GM11168 (cell line): ENCODE measurements around the gene TM9SF2.

Source experiments
- in situ Hi-C: fragments of 300-500 bp; cut with MboI; formaldehyde crosslinking; loops from one replicate; pipeline ENCODE4 v1.12.0; 2022; ENCODE audit warnings: low sequenced_read_pairs; ENCODE audit not compliant: unreplicated experiment

Gene TM9SF2

DNA sequence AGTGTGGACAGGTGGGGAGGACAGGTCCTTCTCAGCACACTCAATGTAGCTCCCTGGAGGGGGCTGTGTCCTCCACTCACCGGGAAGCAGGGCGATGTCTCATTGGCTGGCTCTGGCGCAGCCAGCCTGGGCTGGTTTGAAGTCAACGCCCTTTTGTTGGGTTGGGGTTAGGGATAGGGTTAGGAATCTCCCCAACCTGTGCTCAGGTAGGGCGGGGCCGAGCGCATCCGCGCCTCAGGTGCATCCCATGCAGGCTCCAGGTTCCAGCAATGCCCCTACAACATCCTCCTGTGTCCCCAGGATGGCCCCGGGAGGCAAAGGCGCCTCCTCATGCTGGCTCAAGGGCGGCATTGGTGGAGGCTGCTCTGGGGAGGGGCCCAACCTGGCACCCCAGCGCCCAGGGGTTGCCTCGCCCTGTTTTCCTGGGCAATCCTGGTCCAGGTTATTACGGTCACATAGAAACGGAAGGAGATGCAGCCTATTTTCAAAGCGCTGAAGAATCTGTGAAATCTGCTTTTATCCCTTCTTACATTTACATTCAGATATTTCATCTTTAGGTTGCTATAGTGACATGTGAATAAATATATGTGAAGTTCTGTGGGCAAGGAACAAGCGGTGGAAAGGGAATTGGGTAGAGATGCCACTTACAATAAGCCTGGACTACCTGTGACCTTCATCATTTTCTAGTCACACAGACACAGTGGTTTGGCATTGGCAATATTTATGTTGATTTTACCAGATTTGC lies 74.3 kb downstream of the TM9SF2 start:
- in situ Hi-C loops, result no loop called here

DNA sequence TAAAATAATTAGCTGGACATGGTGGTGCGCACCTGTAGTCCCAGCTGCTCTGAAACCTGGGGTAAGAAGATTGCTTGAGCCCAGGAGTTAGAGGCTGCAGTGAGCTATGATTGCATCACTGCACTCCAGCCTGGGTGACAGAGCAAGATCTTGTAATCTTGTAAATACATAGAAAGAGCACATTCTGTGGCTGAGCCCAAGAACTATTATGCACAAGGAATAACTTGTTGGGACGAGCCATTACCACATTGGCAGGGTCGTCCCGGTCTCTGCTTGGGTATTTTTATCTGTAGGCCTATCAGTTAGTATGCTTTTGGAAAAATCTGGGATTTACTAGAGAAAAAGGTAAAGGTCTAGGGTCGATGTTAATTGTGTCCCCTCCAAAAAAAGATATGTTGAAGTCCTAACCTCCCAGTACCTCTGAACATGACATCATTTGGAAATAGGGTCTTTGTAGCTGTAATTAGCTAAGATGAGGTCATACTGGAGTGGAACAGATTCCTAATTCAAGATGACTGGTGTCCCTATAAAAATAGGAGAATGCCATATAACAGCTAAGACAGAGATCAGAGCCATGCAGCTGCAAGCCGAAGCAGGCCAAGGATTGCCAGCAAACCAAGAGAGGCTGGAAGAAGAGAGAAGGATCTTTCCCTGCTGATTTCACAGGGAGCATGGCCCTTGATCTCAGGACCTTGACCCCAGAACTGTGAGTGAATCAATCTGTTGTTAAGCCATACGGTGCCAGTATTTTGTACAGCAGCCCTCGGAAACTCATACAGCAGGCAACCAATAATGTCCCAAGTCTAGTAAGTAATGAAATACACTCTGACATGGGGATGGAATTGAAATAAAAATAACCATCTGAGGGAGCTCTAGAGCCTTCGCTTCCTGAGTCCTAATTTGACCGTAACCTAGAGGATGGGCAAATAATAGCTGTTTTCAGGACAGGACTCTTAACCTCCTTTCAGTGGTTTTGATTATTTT lies 77.0 kb downstream of the TM9SF2 start:
- in situ Hi-C loops, result no loop called here

DNA sequence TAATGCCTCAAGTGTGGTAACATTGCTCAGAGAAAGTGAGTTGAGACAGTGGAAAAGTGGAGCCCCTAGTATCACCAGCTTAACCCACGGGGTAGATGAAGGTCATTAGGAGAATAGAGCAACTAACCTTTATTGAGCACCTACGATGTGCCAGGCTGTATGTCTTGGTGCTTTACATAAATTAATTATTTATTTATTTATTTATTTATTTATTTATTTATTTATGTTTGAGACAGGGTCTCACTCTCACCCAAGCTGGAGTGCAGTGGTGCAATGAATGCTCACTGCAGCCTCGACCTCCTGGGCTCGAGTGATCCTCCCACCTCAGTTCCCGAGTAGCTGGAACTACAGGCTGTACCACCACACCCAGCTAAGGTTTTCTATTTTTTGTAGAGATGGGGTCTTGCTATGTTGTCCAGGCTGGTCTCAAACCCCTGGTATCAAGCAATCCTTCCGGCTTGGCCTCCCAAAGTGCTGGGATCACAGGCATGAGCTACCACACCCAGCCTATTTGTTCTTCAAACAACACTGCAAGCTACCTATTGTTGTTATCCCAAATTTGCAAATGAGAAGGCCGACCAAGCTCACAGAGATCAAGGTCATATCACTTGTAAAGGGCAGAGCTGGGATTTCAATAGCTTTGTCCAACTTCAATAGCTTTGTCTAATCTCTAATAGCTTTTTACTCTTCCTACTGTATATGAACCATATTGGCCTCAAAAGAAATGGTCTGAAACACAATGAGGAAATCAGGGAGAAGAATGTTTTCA lies 79.4 kb downstream of the TM9SF2 start:
- in situ Hi-C loops, result no loop called here

DNA sequence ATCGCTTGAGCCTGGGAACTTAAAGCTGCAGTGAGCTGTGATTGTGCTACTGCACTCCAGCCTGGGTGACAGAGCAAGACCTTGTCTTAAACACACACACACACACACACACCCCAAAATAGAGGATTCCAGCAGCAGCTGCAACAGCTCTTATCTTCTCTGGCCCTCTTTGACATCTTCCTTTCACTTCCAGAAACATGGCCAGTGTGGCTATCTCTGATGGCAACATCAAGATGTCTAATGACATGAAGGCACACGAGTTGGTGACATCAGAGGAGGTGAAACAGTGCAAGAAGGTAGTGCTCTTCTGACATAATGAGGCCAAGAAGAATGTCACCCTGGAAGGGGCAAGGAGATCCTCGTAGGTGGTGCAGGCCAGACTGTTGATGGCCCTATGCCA lies 81.2 kb downstream of the TM9SF2 start:
- in situ Hi-C loops, result no loop called here

DNA sequence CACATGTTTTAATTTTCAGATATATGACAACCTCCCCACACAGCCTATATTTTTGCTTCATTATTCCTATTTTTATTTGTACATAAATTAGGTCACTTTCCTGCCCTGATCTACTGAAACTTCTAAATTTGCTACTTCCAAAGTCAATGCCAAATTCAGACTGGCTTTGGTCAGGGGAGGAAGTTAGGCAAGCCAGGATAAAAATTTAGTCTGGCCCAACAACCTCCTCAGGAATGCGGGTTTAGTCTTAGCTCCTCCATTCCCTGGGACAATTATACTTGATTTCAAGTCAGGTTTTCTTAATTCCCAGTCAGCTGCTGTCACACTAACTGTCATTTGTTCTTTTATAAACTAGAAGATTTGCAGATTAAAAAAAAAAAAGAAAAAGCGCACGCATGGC lies 84.3 kb downstream of the TM9SF2 start:
- in situ Hi-C loops, result no loop called here

DNA sequence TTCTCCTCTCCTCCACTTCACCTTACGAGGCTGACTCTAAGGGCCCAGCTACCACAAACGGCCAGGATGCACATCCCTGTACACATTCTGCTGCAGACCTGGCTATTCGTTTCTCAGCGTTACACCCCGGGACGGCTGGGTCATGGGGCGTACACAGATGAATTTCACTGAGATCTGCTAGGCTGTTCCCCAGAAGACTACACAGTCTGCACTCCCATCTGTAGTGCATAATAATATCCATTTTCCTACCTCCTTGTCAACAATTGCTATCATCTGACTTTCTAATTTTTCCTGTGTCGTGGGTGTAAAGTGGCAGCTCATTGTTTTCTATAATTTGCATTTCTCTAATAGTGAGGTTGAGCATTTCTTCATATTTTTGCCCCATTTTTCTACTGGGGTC lies 85.7 kb downstream of the TM9SF2 start:
- in situ Hi-C loops, result no loop called here

DNA sequence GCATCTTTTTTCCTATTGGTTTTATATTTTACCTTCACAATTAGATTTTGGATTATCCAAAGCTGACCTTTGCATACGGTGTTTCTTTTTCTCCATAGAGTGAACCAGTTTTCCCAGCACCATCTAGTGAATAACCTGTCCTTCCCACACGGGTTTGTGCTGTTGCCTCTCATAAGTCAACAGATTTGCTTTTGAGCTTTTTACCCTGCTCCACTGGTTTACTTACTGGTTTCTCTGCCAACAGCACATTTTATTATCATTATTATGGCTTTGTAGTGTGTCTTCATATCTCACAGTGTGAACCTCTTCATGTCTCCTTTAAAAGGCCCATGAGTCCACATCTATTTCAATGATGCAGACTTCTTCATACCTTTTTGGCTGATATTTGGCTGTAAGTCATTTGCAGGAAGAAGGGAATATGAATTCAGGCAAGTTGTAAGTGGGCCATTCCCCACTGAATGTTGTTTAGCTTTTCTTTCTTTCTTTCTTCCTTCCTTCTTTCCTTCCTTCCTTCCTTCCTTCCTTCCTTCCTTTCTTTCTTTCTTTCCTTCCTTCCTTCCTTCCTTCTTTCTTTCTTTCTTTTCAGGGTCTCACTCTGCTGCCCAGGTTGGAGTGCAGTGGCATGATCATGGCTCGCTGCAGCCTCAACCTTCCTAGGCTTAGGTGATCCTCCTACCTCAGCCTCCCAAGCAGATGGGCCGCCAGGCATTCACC lies 86.8 kb downstream of the TM9SF2 start:
- in situ Hi-C loops, result no loop called here

DNA sequence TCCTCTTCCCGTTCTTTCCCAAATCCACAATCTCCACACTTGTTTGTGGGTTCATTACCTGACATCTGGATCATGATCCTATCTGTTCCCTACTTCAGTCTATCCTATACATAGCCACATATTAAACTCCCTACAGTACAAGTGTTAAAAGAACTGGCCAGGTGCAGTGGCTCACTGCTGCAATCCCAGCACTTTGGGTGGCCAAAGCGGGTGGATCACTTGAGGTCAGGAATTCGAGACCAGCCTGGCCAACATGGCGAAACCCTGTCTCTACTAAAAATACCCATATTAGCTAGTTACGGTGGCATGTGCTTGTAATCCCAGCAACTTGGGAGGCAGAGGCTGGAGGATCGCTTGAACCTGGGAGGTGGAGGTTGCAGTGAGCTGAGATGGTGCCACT lies 88.3 kb downstream of the TM9SF2 start:
- in situ Hi-C loops, result no loop called here

DNA sequence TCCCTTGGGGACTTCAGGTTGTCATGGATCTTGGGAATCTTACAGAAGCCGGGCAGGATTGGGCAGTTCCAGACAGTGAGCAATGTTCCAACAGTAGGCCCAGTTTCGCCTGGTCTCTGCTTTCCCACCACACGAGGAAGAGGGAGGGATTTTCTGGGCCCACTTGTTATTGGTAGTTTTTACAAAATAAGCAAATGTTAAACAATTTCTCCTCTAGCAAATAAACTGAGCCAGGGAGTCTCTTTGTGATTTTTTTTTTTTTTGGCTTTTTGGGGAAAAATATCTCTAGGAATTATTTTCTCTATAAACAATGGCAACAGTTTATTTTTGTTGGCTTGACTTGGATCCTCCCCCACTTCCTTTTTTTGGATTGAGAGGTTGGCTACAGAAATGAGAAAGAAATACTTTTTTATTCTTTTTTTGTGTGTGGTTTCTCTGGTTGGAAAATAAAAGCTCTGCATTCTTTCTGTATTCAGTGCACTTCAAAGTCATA lies 89.3 kb downstream of the TM9SF2 start:
- in situ Hi-C loops, result no loop called here

DNA sequence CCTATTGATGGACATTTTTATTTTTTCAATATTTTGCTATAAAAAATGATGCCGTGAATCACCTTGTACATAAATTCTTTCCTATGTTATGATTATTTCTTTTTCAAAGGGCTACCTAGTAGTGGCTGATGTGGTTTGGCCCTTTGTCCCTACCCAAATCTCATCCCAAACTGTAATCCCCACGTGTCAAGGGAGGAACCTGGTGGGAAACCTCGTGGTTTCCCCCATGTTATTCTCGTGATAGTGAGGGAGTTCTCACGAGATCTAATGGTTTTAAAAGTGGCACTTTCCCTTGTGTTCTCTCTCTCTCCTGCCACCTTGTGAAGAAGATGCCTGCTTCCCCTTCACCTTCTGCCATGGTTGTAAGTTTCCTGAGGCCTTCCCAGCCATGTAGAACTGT lies 94.9 kb downstream of the TM9SF2 start:
- in situ Hi-C loops, result no loop called here

DNA sequence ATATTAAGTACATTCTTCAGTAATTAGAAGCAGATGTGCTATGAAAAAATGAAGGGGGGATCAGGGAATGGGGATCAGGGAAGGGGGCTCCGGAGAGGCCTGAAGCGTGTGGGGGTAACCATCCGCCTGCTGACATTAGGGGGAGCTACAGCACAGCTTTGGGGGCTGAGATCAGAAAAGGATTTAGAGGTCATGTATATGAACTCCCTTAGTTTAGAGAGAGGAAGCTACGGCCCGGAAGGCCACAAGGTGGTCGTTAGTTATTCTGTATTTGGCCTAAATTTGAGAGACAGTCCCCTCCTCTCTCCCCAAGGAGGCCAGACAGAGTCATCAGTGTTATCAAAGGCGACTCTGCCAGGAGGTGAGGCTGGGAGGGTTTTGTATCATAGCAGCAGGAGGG lies 99.0 kb downstream of the TM9SF2 start:
- in situ Hi-C loops, result no loop called here

DNA sequence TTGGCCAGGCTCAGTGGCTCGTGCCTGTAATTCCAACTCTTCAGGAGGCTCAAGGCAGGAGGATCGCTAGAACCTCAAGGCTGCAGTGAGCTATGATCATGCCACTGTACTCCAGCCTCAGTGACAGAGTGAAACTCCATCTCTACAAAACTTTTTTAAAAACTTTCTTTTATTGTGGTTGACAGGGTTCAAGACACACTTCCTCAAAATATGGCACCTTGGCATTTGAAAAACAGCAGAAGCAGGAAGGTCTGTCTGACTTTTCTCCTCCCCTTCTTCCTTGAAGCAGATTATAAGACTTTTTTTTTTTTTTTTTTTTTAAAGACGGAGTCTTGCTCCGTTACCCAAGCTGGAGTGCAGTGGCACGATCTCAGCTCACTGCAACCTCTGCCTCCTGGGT lies 100.3 kb downstream of the TM9SF2 start:
- in situ Hi-C loops, result no loop called here

DNA sequence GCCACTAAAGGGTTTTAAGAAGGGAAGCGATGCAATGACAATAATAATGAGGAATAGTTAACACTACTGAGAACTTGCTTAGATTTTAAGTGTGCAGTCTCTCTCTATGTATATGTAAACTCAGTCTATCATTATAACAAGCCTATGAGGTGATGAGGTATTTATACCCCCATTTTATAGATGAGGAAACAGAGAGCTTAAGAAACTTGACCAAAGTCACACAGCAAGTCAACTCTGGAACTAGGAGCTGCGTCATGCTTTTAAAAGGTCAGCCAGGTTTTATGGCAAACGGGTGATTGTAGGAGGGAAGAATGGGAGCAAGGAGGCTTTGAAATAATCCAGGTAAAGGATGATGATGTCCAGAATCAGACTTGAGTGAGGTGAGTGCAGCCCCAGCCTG lies 103.4 kb downstream of the TM9SF2 start:
- in situ Hi-C loops, result no loop called here

DNA sequence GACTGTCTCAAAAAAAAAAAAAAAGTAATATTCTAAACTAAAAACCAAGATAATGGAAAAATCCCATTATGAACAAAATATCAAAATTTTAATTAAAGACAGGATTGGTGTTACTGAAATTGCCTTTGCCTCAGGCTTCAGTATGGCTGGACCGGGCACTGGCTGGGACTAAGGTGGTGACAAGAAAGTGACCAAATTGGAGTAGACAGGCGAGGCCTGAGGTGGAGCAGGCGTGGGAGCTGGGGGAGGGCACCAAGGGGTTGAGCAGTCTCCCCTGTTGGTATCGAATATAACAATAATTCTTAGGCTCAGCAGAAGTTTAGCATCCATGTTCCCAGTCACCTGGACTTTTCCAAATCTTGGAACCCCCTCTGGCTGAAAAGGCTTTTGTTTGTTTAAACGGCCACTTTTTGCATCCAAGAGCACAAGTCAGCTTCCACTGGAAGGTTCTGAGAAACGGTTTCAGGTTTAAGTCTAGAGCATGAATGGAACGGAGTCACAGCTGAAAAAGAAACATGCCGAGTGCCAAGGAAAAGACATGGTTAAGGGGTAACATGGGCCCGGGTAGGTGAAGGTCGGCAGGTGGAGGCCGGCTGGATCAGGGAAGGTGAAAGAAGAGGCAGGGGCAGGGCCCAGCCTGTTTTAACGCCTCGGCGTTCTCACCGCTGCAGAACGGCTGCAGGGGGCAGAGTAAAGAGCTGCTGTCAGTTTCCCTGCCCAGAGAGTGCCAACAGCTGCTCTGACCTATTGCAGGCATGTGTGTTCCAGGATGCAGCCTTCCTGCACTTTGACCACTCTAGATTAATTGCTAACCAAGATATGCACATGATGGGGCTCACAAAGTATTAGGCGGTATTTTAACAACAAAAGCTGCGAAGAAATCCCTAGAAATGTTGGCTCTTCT lies 104.4 kb downstream of the TM9SF2 start:
- in situ Hi-C loops, result no loop called here

DNA sequence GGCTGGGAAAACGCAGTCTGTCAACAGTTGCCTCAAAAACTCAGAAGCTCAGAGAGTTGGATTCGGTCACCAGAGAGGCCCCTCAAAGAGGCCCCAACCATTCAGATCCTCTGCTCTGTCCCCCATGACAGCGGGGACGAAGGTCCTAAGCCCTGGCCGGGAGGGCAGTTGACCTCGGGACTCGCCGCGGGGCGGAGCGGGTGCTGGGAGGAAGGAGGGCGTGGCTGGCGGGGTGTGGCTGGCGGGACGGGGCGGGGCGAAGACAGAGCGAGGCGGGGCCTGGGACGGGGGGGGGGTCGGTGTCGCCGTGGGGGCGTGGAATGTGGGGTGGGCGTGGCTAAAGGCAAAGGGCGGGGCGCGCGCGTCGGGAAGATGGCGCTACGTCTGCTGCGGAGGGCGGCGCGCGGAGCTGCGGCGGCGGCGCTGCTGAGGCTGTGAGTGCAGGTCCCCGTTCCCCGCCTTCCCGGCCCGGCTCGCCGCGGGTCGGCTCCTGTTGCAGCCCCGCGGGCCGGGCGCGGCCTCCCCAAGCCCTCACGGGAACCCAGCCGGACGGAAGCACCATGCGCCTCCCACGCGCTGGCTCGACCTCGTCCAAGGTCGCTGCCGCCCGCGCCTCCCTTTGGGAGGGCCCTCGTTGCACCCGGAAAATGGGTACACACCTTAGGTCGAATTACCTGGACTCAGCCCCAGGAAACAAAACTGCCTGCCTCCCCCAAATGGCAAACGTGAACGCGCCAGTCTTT lies 105.2 kb downstream of the TM9SF2 start, which contains the start of gene CLYBL:
CLYBL (plus strand) TSS at position 367 of the 743 bp plus-strand sequence.
- in situ Hi-C loops, result no loop called here

DNA sequence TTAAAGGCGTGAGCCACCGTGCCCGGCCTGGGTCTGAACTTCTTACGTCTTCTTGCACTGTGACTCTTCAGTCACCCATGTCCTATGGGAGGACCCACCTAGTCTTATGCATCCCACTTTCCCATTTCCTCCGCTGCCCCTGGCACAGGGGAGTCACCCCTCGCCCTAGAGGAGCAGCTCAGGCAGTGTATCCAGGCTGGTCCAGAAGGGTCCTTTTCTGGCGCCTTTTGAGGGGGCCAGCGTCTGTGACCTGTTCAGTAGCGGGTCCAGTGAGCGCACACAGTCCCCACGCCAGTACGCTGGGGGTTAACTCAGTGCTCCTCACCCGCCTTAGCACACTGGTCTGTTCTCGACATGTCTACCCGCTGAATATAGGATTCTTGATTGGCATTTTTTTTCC lies 107.1 kb downstream of the TM9SF2 start:
- in situ Hi-C loops, result no loop called here

DNA sequence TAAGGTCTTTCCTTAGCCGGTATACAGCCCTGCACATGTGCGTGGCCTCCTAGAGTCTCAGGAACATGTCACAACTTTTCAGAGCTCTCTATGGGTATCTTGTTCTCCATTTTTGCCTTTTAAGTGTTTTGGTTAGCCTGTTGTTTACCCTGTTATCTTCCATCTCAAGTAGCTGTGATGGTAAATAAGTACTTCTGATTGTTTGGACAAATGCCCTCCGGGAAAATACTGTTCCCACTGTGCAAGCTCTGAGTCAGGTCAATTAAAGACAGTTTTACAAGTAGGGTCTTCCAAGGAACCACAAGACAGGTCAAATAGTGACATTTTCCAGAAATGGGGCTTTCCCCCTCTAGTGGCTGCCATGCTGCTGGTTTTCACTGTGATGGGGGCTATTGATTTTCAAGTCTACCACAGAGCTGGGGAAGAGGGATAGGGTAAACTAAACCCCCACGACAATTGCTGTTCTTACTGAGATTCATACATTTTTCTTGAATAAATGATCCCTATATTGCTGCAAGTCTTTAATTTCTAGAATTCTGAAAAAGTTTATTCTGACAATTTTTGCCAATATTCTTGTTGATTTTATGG lies 109.5 kb downstream of the TM9SF2 start:
- in situ Hi-C loops, result no loop called here
